ENCODE measurements around the gene UBE2C.
A peak's percentile ranks its signal among the peaks of the same experiment; 100 is the strongest.

UBE2C gene

GRCh38 chr20:45833883-45834796, 21.7 kb downstream of the UBE2C start:
- peak; percentile 73 for DNase-seq (ENCODE audit: low read depth)

GRCh38 chr20:45834797-45835161, 22.3 kb downstream of the UBE2C start:
- DNase-seq (ENCODE audit: low read depth): no peak

- no peak for DNase-seq (ENCODE audit: low read depth)
Observed at GRCh38 chr20:45835329-45835765, 22.9 kb downstream of the UBE2C start.

GRCh38 chr20:45835825-45836224, 23.4 kb downstream of the UBE2C start:
- peak; percentile 91 for DNase-seq (ENCODE audit: low read depth)

GRCh38 chr20:45836841-45837240, 24.4 kb downstream of the UBE2C start:
- no peak for DNase-seq (ENCODE audit: low read depth)

- no peak for DNase-seq (ENCODE audit: low read depth)
Observed at GRCh38 chr20:45840700-45841198, 28.3 kb downstream of the UBE2C start.

GRCh38 chr20:45841407-45842129, 29.1 kb downstream of the UBE2C start:
- no peak for DNase-seq (ENCODE audit: low read depth)

GRCh38 chr20:45842169-45842812, 29.8 kb downstream of the UBE2C start:
- peak; percentile 69 for DNase-seq (ENCODE audit: low read depth)

GRCh38 chr20:45843506-45843905, 31.1 kb downstream of the UBE2C start:
- no peak for DNase-seq (ENCODE audit: low read depth)

- no peak for DNase-seq (ENCODE audit: low read depth)
Observed at GRCh38 chr20:45845452-45845851, 33.0 kb downstream of the UBE2C start.

GRCh38 chr20:45848421-45848820, 36.0 kb downstream of the UBE2C start:
- DNase-seq (ENCODE audit: low read depth): no peak

GRCh38 chr20:45848969-45849582, 36.6 kb downstream of the UBE2C start:
- no peak for DNase-seq (ENCODE audit: low read depth)

GRCh38 chr20:45850238-45850637, 37.8 kb downstream of the UBE2C start:
- no peak for DNase-seq (ENCODE audit: low read depth)

- DNase-seq (ENCODE audit: low read depth): no peak
Observed at GRCh38 chr20:45850926-45851325, 38.5 kb downstream of the UBE2C start.

- no peak for DNase-seq (ENCODE audit: low read depth)
Observed at GRCh38 chr20:45851501-45851900, 39.1 kb downstream of the UBE2C start.

- DNase-seq (ENCODE audit: low read depth): no peak
Observed at GRCh38 chr20:45852326-45852725, 39.9 kb downstream of the UBE2C start.

- no peak for DNase-seq (ENCODE audit: low read depth)
Observed at GRCh38 chr20:45853484-45853883, 41.0 kb downstream of the UBE2C start.

- peak; percentile 100 for DNase-seq (ENCODE audit: low read depth)
Observed at GRCh38 chr20:45857114-45857881, 44.9 kb downstream of the UBE2C start, which contains the start of the genes ACOT8 and ZSWIM3. Gene ACOT8, minus strand, starts transcription at chr20:45857392. Its CDS starts 77 bp downstream, at chr20:45857315. Gene ZSWIM3, plus strand, starts transcription at chr20:45857614. Its CDS starts 212 bp downstream, at chr20:45857826.

GRCh38 chr20:45857882-45858216, 45.4 kb downstream of the UBE2C start:
- DNase-seq (ENCODE audit: low read depth): no peak

- DNase-seq (ENCODE audit: low read depth): no peak
Observed at GRCh38 chr20:45859916-45860315, 47.5 kb downstream of the UBE2C start.

GRCh38 chr20:45860560-45861220, 48.2 kb downstream of the UBE2C start:
- no peak for DNase-seq (ENCODE audit: low read depth)
